ENCODE results near the gene NUP153.

Gene NUP153

GRCh38 chr6:17650656-17651309, 55.9 kb downstream of the NUP153 start:
- in situ Hi-C loops (cut with MboI; ENCODE audit: low sequenced_read_pairs, unreplicated experiment): no loop called here
- no peak for DNase-seq (ENCODE audit: low spot score)
- TF ChIP-seq CTCF (IDR thresholded peaks at IDR 0.05; ENCODE audit: borderline replicate concordance, control extremely low read depth, extremely low read depth, insufficient read depth, missing control alignments): no peak

GRCh38 chr6:17648745-17649144, 58.0 kb downstream of the NUP153 start:
- in situ Hi-C loops (cut with MboI; ENCODE audit: low sequenced_read_pairs, unreplicated experiment): no loop called here
- DNase-seq (ENCODE audit: low spot score): no peak
- no peak for TF ChIP-seq CTCF (IDR thresholded peaks at IDR 0.05; ENCODE audit: borderline replicate concordance, control extremely low read depth, extremely low read depth, insufficient read depth, missing control alignments)

GRCh38 chr6:17640477-17640917, 66.2 kb downstream of the NUP153 start:
- no peak for DNase-seq (ENCODE audit: low spot score)
- TF ChIP-seq CTCF (IDR thresholded peaks at IDR 0.05; ENCODE audit: borderline replicate concordance, control extremely low read depth, extremely low read depth, insufficient read depth, missing control alignments): no peak
- in situ Hi-C loops (cut with MboI; ENCODE audit: low sequenced_read_pairs, unreplicated experiment): no loop called here

GRCh38 chr6:17638212-17638715, 68.5 kb downstream of the NUP153 start:
- TF ChIP-seq CTCF (IDR thresholded peaks at IDR 0.05; ENCODE audit: borderline replicate concordance, control extremely low read depth, extremely low read depth, insufficient read depth, missing control alignments): no peak
- in situ Hi-C loops (cut with MboI; ENCODE audit: low sequenced_read_pairs, unreplicated experiment): no loop called here
- no peak for DNase-seq (ENCODE audit: low spot score)

GRCh38 chr6:17635568-17635967, 71.2 kb downstream of the NUP153 start:
- in situ Hi-C loops (cut with MboI; ENCODE audit: low sequenced_read_pairs, unreplicated experiment): no loop called here
- DNase-seq (ENCODE audit: low spot score): no peak
- no peak for TF ChIP-seq CTCF (IDR thresholded peaks at IDR 0.05; ENCODE audit: borderline replicate concordance, control extremely low read depth, extremely low read depth, insufficient read depth, missing control alignments)

GRCh38 chr6:17633465-17634188, 73.1 kb downstream of the NUP153 start:
- no peak for TF ChIP-seq CTCF (IDR thresholded peaks at IDR 0.05; ENCODE audit: borderline replicate concordance, control extremely low read depth, extremely low read depth, insufficient read depth, missing control alignments)
- in situ Hi-C loops (cut with MboI; ENCODE audit: low sequenced_read_pairs, unreplicated experiment): no loop called here
- no peak for DNase-seq (ENCODE audit: low spot score)
